Spleen (tissue), 11 donors: ENCODE data around the gene SLC16A1. TPM values are rescaled to one million over a fixed set of nuclear protein-coding genes. Genes with fewer than 3 reads are reported as not detected.
A peak's percentile ranks its signal among the peaks of the same experiment; 100 is the strongest.

ENCODE experiments used
- DNase-seq: peaks from one replicate; pipeline ENCODE4 v3.0.0-alpha.2; 2020
- H3K27ac ChIP-seq, 8 donors: fragments of 200-600 bp; sonication (generic) in 7 of 8; 1 replicate in 4 of 8; 2 replicates in 4 of 8; pipeline versions ENCODE4 v1.5.0 to v1.8.0; 2016 to 2021; ENCODE audit warnings: inconsistent platforms in 4 of 8, mild to moderate bottlenecking in 4 of 8, moderate library complexity in 1 of 8
- H3K27me3 ChIP-seq, 7 donors: fragments of 200-600 bp; sonication (generic) in 6 of 7; replicated peaks in 1 of 7; 1 replicate in 4 of 7; 2 replicates in 3 of 7; pipeline versions ENCODE4 v1.5.0 to v1.8.0; 2016 to 2021; ENCODE audit warnings: inconsistent platforms in 3 of 7, mild to moderate bottlenecking in 1 of 7
- H3K36me3 ChIP-seq, 6 donors: fragments of 200-600 bp; sonication (generic) in 5 of 6; 1 replicate in 4 of 6; 2 replicates in 2 of 6; pipeline versions ENCODE4 v1.5.0 to v1.8.0; 2016 to 2021; ENCODE audit warnings: inconsistent platforms in 2 of 6
- H3K4me1 ChIP-seq, 6 donors: fragments of 200-600 bp; sonication (generic) in 5 of 6; 1 replicate in 3 of 6; 2 replicates in 3 of 6; pipeline versions ENCODE4 v1.5.0 to v1.8.0; 2016 to 2021; ENCODE audit warnings: inconsistent platforms in 3 of 6
- H3K4me3 ChIP-seq, 8 donors: fragments of 200-600 bp; sonication (generic) in 7 of 8; 1 replicate in 4 of 8; 2 replicates in 4 of 8; pipeline versions ENCODE4 v1.5.0 to v1.8.0; 2016 to 2021; ENCODE audit warnings: inconsistent platforms in 4 of 8, mild to moderate bottlenecking in 4 of 8, moderate library complexity in 2 of 8
- H3K9me3 ChIP-seq, 8 donors: fragments of 200-600 bp; sonication (generic) in 7 of 8; 1 replicate in 4 of 8; 2 replicates in 4 of 8; pipeline versions ENCODE4 v1.5.0 to v1.8.0; 2016 to 2021; ENCODE audit warnings: inconsistent platforms in 4 of 8
- CTCF ChIP-seq, 11 experiments: fragments of 200-600 bp in 7 of 11; fragments of 450-650 bp in 4 of 11; sonication (generic) in 4 of 11; IDR thresholded peaks in 8 of 11; conservative IDR thresholded peaks in 3 of 11; 1 replicate in 7 of 11; 2 replicates in 4 of 11; pipeline versions ENCODE4 v1.4.0 to v1.8.0; 2016 to 2021; ENCODE audit warnings: antibody characterized with exemption in 11 of 11, inconsistent platforms in 4 of 11, mild to moderate bottlenecking in 1 of 11
- POLR2A ChIP-seq, 3 donors: fragments of 450-650 bp; IDR thresholded peaks; one replicate each; pipeline ENCODE4 v1.5.1; 2017; ENCODE audit warnings: antibody characterized with exemption in 3 of 3, mild to moderate bottlenecking in 1 of 3
- POLR2AphosphoS5 ChIP-seq, 3 donors: sonication (generic); formaldehyde crosslinking; IDR thresholded peaks; one replicate each; pipeline ENCODE4 v1.5.1; 2017; ENCODE audit warnings: antibody characterized with exemption in 3 of 3
- WGBS, 5 donors: extraction: QIAGEN DNeasy Blood & Tissue Kit in 3 of 5; methylation state at CpG; one replicate each; pipeline versions ENCODE4 v1.1.5 to v1.1.7; 2013 to 2018; 5-methylcytosine and 5-hydroxymethylcytosine counted together
- intact Hi-C: fragments of 100-400 bp; cut with DNase I; formaldehyde crosslinking; loops from one replicate; pipeline ENCODE4 v1.15.0; 2023; ENCODE audit warnings: low total_unique reads
- polyA plus RNA-seq, 3 donors: library from polyadenylated mRNA; stranded (reverse); fragments of 200-250 nt; gene quantifications; one replicate each; pipeline ENCODE4 v1.2.1, GENCODE V29; 2013
- total RNA-seq, 7 donors: library from RNA; depleted of rRNA in 3 of 7; stranded (reverse); fragments of >200 nt in 3 of 7; fragmentation: NEBNext Ultra II Directional in 4 of 7; extraction: Animal tissue kit (Norgen Biotek cat#: 25700) in 4 of 7; gene quantifications; one replicate each; pipeline versions ENCODE4 v1.1.0 to v1.2.1, GENCODE V29; 2016 to 2021
- donor health status: healthy with polysubstance abuse.
- donor health status: DM: no; HTN: no; CAD: no; lungs with moderate emphysema.
- donor health status: DM: no; HTN: no; CAD: no.
- donor health status: Bipolar disorder and iron deficiency.
- donor health status: healthy.
- donor health status: DM: no; HTN: no; CAD: no.
- donor health status: DM: yes; HTN: yes; CAD: no.

SLC16A1 gene
- total and polyA plus RNA-seq, 10 donors, result 2.9 to 24.6 (median 18.2) TPM

GRCh38 chr1:112981426-112981825, 25.4 kb upstream of the SLC16A1 start:
- Histone ChIP-seq H3K4me1 (peaks cover 10 to 36% (median 16%) of the 10 kb centered on the region in 6 donors), H3K4me3 (no peak overlapping the region), H3K27ac (peak overlapping the region in 2 of 8 donors; percentile 2 to 39), H3K36me3 (peaks cover 0 to 6% (median 0%) of the 10 kb centered on the region in 6 donors), H3K9me3 (no peaks in the 10 kb centered on the region), H3K27me3 (no peaks in the 10 kb centered on the region)
- DNase-seq, result no peak
- intact Hi-C loops, result no loop called here
- WGBS, 5 donors, result 69 to 95% (median 91%) methylated on average over 1 of the region's 1 CpG
- TF ChIP-seq POLR2A (IDR thresholded peaks at IDR 0.05), result no peak
- no peak for TF ChIP-seq POLR2AphosphoS5 (IDR thresholded peaks at IDR 0.05)
- no peak for TF ChIP-seq CTCF (IDR thresholded peaks at IDR 0.05 in 8 of 11, conservative IDR thresholded peaks at IDR 0.05 in 3 of 11)

GRCh38 chr1:112975336-112975735, 19.3 kb upstream of the SLC16A1 start:
- Histone ChIP-seq H3K27ac (no peak overlapping the region), H3K36me3 (peaks cover 0 to 21% (median 0%) of the 10 kb centered on the region in 6 donors), H3K4me3 (no peak overlapping the region), H3K9me3 (no peaks in the 10 kb centered on the region), H3K27me3 (no peaks in the 10 kb centered on the region), H3K4me1 (no peaks in the 10 kb centered on the region)
- no peak for DNase-seq
- WGBS, 5 donors, result 93 to 99% (median 95%) methylated on average over 5 of the region's 5 CpGs
- TF ChIP-seq CTCF (IDR thresholded peaks at IDR 0.05 in 8 of 11, conservative IDR thresholded peaks at IDR 0.05 in 3 of 11), result no peak
- TF ChIP-seq POLR2AphosphoS5 (IDR thresholded peaks at IDR 0.05), result no peak
- TF ChIP-seq POLR2A (IDR thresholded peaks at IDR 0.05), result no peak
- intact Hi-C loops, result no loop called here

- Histone ChIP-seq H3K4me3 (no peak overlapping the region), H3K9me3 (no peaks in the 10 kb centered on the region), H3K36me3 (peaks cover 0 to 24% (median 0%) of the 10 kb centered on the region in 6 donors), H3K27me3 (no peaks in the 10 kb centered on the region), H3K4me1 (no peaks in the 10 kb centered on the region), H3K27ac (no peak overlapping the region)
- WGBS, 5 donors, result 66 to 77% (median 76%) methylated on average over 1 of the region's 1 CpG
- TF ChIP-seq CTCF (IDR thresholded peaks at IDR 0.05 in 8 of 11, conservative IDR thresholded peaks at IDR 0.05 in 3 of 11) (no peak), POLR2A (IDR thresholded peaks at IDR 0.05) (no peak)
- intact Hi-C loops, result no loop called here
- no peak for DNase-seq
These were observed 18.6 kb upstream of the SLC16A1 start for GRCh38 chr1:112974646-112975045.

GRCh38 chr1:112973788-112974187, 17.8 kb upstream of the SLC16A1 start:
- WGBS, 5 donors, result 55 to 100% (median 95%) methylated on average over 1 of the region's 1 CpG
- no peak overlapping the region for H3K27ac ChIP-seq
- DNase-seq, result no peak
- no peaks in the 10 kb centered on the region for H3K9me3 ChIP-seq
- TF ChIP-seq POLR2AphosphoS5 (IDR thresholded peaks at IDR 0.05) (no peak), POLR2A (IDR thresholded peaks at IDR 0.05) (no peak), CTCF (IDR thresholded peaks at IDR 0.05 in 8 of 11, conservative IDR thresholded peaks at IDR 0.05 in 3 of 11) (no peak)
- intact Hi-C loops, result no loop called here
- H3K4me1 ChIP-seq, result no peaks in the 10 kb centered on the region
- H3K36me3 ChIP-seq, result peaks cover 0 to 30% (median 1%) of the 10 kb centered on the region in 6 donors
- H3K27me3 ChIP-seq, result no peaks in the 10 kb centered on the region
- H3K4me3 ChIP-seq, result no peak overlapping the region
